GM12874 (cell line): ENCODE data around the gene FHOD3.

Experiments
- TF ChIP-seq, protein P1 (sequence below): IDR thresholded peaks from 2 replicates; pipeline ENCODE4 v1.5.1; 2011; ENCODE audit warnings: low read depth, mild to moderate bottlenecking, control low read depth, low read length, moderate library complexity; ENCODE audit not compliant: insufficient read depth

FHOD3 gene

GRCh38 chr18:36531636-36532035, 234.1 kb downstream of the FHOD3 start:
- TF ChIP-seq, protein P1, sequence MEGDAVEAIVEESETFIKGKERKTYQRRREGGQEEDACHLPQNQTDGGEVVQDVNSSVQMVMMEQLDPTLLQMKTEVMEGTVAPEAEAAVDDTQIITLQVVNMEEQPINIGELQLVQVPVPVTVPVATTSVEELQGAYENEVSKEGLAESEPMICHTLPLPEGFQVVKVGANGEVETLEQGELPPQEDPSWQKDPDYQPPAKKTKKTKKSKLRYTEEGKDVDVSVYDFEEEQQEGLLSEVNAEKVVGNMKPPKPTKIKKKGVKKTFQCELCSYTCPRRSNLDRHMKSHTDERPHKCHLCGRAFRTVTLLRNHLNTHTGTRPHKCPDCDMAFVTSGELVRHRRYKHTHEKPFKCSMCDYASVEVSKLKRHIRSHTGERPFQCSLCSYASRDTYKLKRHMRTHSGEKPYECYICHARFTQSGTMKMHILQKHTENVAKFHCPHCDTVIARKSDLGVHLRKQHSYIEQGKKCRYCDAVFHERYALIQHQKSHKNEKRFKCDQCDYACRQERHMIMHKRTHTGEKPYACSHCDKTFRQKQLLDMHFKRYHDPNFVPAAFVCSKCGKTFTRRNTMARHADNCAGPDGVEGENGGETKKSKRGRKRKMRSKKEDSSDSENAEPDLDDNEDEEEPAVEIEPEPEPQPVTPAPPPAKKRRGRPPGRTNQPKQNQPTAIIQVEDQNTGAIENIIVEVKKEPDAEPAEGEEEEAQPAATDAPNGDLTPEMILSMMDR: no peak

DNA sequence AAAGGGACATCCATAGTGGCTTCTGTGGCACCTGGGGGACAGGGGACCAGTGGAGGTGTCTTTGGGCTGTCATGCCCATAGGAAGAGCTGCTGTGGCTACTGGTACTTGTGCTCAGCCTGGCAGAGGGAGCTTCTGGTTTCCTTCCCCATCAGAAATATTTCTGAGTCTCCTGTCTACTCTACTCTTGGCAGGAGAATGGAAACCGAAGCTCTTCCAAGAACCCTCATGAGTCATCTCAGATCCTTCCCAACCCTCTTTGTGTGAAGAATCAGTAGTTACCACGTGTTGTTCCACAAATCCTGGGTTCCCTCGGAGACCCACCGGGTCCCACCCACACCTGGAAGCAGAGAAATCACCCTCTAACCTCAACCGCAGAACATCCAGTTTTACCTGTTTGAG, 234.9 kb downstream of the FHOD3 start:
- TF ChIP-seq, protein P1: no peak

GRCh38 chr18:36532815-36533214, 235.3 kb downstream of the FHOD3 start:
- TF ChIP-seq, protein P1: no peak

DNA sequence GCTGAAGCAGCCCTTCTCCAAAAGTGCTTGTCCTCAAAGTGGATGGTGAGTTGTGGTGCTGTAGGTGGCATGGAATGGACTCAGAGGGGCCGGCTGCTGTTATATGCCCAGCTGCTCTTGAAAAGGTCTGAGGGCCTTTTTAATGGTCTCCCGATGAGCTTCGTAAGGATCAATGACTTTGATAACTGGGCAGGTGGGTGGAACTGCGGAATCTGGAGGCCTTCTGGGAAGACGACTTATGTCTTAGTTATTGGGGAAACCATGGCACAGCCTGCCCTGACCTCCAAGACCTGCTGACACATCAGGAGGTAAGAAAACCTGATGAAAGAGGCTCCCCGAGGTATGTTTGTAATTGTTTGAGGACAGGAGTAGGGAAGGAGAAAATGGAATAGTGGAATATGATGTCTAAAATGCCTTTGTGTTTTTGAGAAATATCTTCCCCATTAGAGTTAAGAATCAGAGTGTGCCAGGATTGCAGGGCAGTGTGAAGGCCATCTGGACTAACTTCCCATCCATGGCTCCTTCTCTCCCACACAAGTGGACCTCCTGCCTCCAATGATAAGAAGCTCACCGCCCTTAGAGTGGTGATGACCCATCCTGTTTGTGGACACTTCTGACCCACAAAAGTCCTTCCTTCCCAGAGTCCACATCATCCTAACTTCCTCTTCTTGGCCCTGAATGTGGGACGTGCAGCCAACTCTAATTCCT, 236.1 kb downstream of the FHOD3 start:
- TF ChIP-seq, protein P1: no peak

DNA sequence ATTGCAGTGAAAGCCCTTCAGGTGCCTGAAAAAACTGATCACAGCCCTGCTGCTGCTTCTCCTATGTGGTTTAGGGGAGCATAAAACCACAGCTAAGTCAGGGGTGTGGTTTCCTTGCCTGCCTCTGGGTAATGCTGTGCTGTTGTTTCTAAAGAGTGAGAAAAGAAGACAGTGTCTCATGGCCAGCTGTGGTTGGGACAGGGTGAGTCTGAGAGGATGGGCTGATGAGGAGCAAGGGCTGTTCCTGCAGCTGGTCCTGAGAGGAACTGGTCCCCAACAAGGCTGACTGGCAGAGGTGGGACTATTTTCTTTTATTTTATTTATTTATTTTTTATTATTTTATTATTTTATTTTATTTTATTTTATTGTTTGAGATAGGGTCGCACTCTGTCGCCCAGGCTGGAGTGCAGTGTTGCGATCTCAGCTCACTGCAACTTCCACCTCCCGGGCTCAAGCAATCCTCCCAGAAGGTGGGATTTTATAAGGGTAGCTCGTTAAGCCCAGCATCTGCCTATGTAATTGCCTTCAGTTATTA, 236.7 kb downstream of the FHOD3 start:
- TF ChIP-seq, protein P1: 0 out of 2 replicates have a peak, but pooled peaks have one; percentile 6

GRCh38 chr18:36535202-36535935, 237.9 kb downstream of the FHOD3 start:
- TF ChIP-seq, protein P1: no peak

- TF ChIP-seq, protein P1: no peak
Observed at GRCh38 chr18:36536426-36536825, 238.9 kb downstream of the FHOD3 start.
